WTC11 (cell line): ENCODE measurements around the gene SPART. TPM values are rescaled to one million over a fixed set of nuclear protein-coding genes. Genes with fewer than 3 reads are reported as not detected.

Experiments used
- ATAC-seq: fragments of 200-7000 bp; cut with Tn5 transposase; 2 replicates; pipeline ENCODE4 v1.10.0; 2021; ENCODE audit warnings: mild to moderate bottlenecking, moderate library complexity
- CTCF ChIA-PET: fragments of 300-600 bp; sonication (Branson Sonifier 250); formaldehyde crosslinking; loops from one replicate; lab custom pipeline; 2021; ENCODE audit warnings: antibody characterized with exemption; lab: Charles Lee
- POLR2A ChIA-PET: fragments of 350-600 bp; sonication (Branson Sonifier 250); formaldehyde crosslinking; loops from one replicate; lab custom pipeline; 2021; ENCODE audit warnings: antibody characterized with exemption; lab: Charles Lee
- DNase-seq: peaks from one replicate; pipeline ENCODE4 v3.0.0; 2021; ENCODE audit warnings: low spot score
- H3K27ac Mint-ChIP-seq: 2 replicates; pipeline ENCODE4 v1.8.0; 2021; ENCODE audit warnings: mixed read lengths
- H3K27me3 Mint-ChIP-seq: 2 replicates; pipeline ENCODE4 v1.8.0; 2021; ENCODE audit warnings: low read depth, mild to moderate bottlenecking, moderate library complexity, mixed read lengths
- H3K36me3 Mint-ChIP-seq: 2 replicates; pipeline ENCODE4 v1.8.0; 2021; ENCODE audit warnings: mixed read lengths
- H3K4me1 Mint-ChIP-seq: 2 replicates; pipeline ENCODE4 v1.8.0; 2022; ENCODE audit warnings: mixed read lengths
- H3K4me3 Mint-ChIP-seq: 2 replicates; pipeline ENCODE4 v1.8.0; 2021; ENCODE audit warnings: mild to moderate bottlenecking, moderate library complexity, mixed read lengths
- H3K9me3 Mint-ChIP-seq: 2 replicates; pipeline ENCODE4 v1.8.0; 2021; ENCODE audit warnings: mixed read lengths
- ATF1 ChIP-seq: sonication (generic); formaldehyde crosslinking; IDR thresholded peaks from 2 replicates; pipeline ENCODE4 v1.8.1; 2023; ENCODE audit warnings: mild to moderate bottlenecking, moderate library complexity, missing genetic modification reagents
- GABPB1 ChIP-seq: sonication (generic); formaldehyde crosslinking; IDR thresholded peaks from 2 replicates; pipeline ENCODE4 v1.8.1; 2023; ENCODE audit warnings: mild to moderate bottlenecking, missing genetic modification reagents
- JUN ChIP-seq: sonication (generic); formaldehyde crosslinking; IDR thresholded peaks from 2 replicates; pipeline ENCODE4 v1.8.0; 2023; ENCODE audit warnings: mild to moderate bottlenecking, missing genetic modification reagents
- NFATC4 ChIP-seq: fragments of 250-450 bp; sonication (Bioruptor Pico); IDR thresholded peaks from 2 replicates; pipeline ENCODE4 v1.9.0; 2021; ENCODE audit warnings: mild to moderate bottlenecking
- OVOL2 ChIP-seq: fragments of 250-450 bp; sonication (Bioruptor Pico); IDR thresholded peaks from 2 replicates; pipeline ENCODE4 v1.9.0; 2021; ENCODE audit warnings: mild to moderate bottlenecking, borderline replicate concordance
- RELA ChIP-seq: sonication (generic); formaldehyde crosslinking; IDR thresholded peaks from 2 replicates; pipeline ENCODE4 v1.8.1; 2022; ENCODE audit warnings: missing genetic modification reagents, mild to moderate bottlenecking, borderline replicate concordance
- ZNF138 ChIP-seq: sonication (generic); formaldehyde crosslinking; conservative IDR thresholded peaks from 2 replicates; pipeline ENCODE4 v1.8.1; 2022; ENCODE audit warnings: mild to moderate bottlenecking, moderate library complexity, missing genetic modification reagents
- ZNF219 ChIP-seq: sonication (generic); formaldehyde crosslinking; IDR thresholded peaks from 2 replicates; pipeline ENCODE4 v1.8.0; 2023; ENCODE audit warnings: missing genetic modification reagents, mild to moderate bottlenecking, borderline replicate concordance
- ZNF396 ChIP-seq: fragments of 250-450 bp; sonication (Bioruptor Pico); IDR thresholded peaks from 2 replicates; pipeline ENCODE4 v1.8.0; 2021; ENCODE audit warnings: mild to moderate bottlenecking, moderate library complexity, borderline replicate concordance
- ZNF416 ChIP-seq: fragments of 250-450 bp; sonication (Bioruptor Pico); IDR thresholded peaks from 2 replicates; pipeline ENCODE4 v1.9.0; 2021; ENCODE audit warnings: mild to moderate bottlenecking, inconsistent platforms
- total RNA-seq: library from RNA; stranded (reverse); gene quantifications from 3 replicates; pipeline ENCODE4 v1.2.3, GENCODE V29; 2021
- TF ChIP-seq, protein P1 (sequence below): sonication (generic); formaldehyde crosslinking; conservative IDR thresholded peaks from 2 replicates; pipeline ENCODE4 v1.8.1; 2023; ENCODE audit warnings: mild to moderate bottlenecking, low read depth, missing genetic modification reagents, moderate library complexity
- TF ChIP-seq, protein P2 (sequence below): sonication (generic); formaldehyde crosslinking; IDR thresholded peaks from 2 replicates; pipeline ENCODE4 v1.8.1; 2023; ENCODE audit warnings: mild to moderate bottlenecking, moderate library complexity, missing genetic modification reagents
- TF ChIP-seq, protein P3 (sequence below): sonication (generic); formaldehyde crosslinking; IDR thresholded peaks from 2 replicates; pipeline ENCODE4 v1.8.0; 2022; ENCODE audit warnings: missing genetic modification reagents
- TF ChIP-seq, protein P4 (sequence below): sonication (generic); formaldehyde crosslinking; IDR thresholded peaks from 2 replicates; pipeline ENCODE4 v1.8.1; 2022; ENCODE audit warnings: low read depth, mild to moderate bottlenecking, moderate library complexity, missing genetic modification reagents, borderline replicate concordance
- TF ChIP-seq, protein P5 (sequence below): fragments of 250-450 bp; sonication (Bioruptor Pico); IDR thresholded peaks from 2 replicates; pipeline ENCODE4 v1.9.0; 2021; ENCODE audit warnings: mild to moderate bottlenecking
- TF ChIP-seq, protein P6 (sequence below): fragments of 250-450 bp; sonication (Bioruptor Pico); conservative IDR thresholded peaks from 2 replicates; pipeline ENCODE4 v1.9.0; 2021; ENCODE audit warnings: mild to moderate bottlenecking

SPART gene
- total RNA-seq, 1 experiment from 2014 or later, result 95.7 TPM

DNA sequence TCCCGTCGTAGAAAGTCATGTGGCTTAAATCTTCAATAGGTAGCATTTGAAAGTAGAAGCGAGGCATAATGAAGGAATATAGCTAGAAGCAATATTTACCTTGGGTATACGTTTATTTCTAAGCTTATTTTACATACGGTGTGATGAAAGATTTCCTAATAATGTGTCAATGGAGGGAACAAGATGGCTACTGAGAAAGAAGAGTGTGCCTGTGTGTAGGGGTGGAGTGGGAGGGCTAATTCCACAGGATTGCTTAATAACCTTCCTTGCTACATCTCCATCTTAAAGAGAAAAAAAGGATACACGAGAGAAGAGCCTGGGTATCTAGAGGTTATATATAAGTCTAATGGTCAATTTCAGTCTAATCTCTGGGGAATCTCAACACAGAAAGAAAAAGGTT, 2.0 kb downstream of the SPART start:
- Mint-ChIP-seq H3K27me3 (no peaks in the 10 kb centered on the region; the same call in 1 of the 2 replicates), H3K36me3 (no peaks in the 10 kb centered on the region), H3K4me3 (peak overlapping the region; percentile 90), H3K4me1 (peaks cover 52% of the 10 kb centered on the region), H3K9me3 (no peaks in the 10 kb centered on the region), H3K27ac (peak overlapping the region; percentile 98)
- TF ChIP-seq, protein P1, sequence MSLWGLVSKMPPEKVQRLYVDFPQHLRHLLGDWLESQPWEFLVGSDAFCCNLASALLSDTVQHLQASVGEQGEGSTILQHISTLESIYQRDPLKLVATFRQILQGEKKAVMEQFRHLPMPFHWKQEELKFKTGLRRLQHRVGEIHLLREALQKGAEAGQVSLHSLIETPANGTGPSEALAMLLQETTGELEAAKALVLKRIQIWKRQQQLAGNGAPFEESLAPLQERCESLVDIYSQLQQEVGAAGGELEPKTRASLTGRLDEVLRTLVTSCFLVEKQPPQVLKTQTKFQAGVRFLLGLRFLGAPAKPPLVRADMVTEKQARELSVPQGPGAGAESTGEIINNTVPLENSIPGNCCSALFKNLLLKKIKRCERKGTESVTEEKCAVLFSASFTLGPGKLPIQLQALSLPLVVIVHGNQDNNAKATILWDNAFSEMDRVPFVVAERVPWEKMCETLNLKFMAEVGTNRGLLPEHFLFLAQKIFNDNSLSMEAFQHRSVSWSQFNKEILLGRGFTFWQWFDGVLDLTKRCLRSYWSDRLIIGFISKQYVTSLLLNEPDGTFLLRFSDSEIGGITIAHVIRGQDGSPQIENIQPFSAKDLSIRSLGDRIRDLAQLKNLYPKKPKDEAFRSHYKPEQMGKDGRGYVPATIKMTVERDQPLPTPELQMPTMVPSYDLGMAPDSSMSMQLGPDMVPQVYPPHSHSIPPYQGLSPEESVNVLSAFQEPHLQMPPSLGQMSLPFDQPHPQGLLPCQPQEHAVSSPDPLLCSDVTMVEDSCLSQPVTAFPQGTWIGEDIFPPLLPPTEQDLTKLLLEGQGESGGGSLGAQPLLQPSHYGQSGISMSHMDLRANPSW (CRISPR knock-in tag), result no peak
- TF ChIP-seq ATF1, result no peak
- no peak for TF ChIP-seq JUN
- no peak for TF ChIP-seq GABPB1 (CRISPR knock-in tag)
- no peak for TF ChIP-seq OVOL2 (CRISPR knock-in tag)
- TF ChIP-seq, protein P2, sequence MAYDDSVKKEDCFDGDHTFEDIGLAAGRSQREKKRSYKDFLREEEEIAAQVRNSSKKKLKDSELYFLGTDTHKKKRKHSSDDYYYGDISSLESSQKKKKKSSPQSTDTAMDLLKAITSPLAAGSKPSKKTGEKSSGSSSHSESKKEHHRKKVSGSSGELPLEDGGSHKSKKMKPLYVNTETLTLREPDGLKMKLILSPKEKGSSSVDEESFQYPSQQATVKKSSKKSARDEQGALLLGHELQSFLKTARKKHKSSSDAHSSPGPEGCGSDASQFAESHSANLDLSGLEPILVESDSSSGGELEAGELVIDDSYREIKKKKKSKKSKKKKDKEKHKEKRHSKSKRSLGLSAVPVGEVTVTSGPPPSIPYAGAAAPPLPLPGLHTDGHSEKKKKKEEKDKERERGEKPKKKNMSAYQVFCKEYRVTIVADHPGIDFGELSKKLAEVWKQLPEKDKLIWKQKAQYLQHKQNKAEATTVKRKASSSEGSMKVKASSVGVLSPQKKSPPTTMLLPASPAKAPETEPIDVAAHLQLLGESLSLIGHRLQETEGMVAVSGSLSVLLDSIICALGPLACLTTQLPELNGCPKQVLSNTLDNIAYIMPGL (CRISPR knock-in tag), result no peak
- no peak for TF ChIP-seq ZNF416 (CRISPR knock-in tag)
- TF ChIP-seq ZNF219 (CRISPR knock-in tag), result no peak
- TF ChIP-seq, protein P3, sequence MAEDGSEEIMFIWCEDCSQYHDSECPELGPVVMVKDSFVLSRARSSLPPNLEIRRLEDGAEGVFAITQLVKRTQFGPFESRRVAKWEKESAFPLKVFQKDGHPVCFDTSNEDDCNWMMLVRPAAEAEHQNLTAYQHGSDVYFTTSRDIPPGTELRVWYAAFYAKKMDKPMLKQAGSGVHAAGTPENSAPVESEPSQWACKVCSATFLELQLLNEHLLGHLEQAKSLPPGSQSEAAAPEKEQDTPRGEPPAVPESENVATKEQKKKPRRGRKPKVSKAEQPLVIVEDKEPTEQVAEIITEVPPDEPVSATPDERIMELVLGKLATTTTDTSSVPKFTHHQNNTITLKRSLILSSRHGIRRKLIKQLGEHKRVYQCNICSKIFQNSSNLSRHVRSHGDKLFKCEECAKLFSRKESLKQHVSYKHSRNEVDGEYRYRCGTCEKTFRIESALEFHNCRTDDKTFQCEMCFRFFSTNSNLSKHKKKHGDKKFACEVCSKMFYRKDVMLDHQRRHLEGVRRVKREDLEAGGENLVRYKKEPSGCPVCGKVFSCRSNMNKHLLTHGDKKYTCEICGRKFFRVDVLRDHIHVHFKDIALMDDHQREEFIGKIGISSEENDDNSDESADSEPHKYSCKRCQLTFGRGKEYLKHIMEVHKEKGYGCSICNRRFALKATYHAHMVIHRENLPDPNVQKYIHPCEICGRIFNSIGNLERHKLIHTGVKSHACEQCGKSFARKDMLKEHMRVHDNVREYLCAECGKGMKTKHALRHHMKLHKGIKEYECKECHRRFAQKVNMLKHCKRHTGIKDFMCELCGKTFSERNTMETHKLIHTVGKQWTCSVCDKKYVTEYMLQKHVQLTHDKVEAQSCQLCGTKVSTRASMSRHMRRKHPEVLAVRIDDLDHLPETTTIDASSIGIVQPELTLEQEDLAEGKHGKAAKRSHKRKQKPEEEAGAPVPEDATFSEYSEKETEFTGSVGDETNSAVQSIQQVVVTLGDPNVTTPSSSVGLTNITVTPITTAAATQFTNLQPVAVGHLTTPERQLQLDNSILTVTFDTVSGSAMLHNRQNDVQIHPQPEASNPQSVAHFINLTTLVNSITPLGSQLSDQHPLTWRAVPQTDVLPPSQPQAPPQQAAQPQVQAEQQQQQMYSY, result no peak
- no peak for TF ChIP-seq ZNF138 (CRISPR knock-in tag)
- TF ChIP-seq, protein P4, sequence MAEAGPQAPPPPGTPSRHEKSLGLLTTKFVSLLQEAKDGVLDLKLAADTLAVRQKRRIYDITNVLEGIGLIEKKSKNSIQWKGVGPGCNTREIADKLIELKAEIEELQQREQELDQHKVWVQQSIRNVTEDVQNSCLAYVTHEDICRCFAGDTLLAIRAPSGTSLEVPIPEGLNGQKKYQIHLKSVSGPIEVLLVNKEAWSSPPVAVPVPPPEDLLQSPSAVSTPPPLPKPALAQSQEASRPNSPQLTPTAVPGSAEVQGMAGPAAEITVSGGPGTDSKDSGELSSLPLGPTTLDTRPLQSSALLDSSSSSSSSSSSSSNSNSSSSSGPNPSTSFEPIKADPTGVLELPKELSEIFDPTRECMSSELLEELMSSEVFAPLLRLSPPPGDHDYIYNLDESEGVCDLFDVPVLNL (CRISPR knock-in tag), result no peak
- TF ChIP-seq ZNF396 (CRISPR knock-in tag), result no peak
- TF ChIP-seq NFATC4 (CRISPR knock-in tag), result no peak
- no peak for TF ChIP-seq RELA (CRISPR knock-in tag)
- TF ChIP-seq, protein P5, sequence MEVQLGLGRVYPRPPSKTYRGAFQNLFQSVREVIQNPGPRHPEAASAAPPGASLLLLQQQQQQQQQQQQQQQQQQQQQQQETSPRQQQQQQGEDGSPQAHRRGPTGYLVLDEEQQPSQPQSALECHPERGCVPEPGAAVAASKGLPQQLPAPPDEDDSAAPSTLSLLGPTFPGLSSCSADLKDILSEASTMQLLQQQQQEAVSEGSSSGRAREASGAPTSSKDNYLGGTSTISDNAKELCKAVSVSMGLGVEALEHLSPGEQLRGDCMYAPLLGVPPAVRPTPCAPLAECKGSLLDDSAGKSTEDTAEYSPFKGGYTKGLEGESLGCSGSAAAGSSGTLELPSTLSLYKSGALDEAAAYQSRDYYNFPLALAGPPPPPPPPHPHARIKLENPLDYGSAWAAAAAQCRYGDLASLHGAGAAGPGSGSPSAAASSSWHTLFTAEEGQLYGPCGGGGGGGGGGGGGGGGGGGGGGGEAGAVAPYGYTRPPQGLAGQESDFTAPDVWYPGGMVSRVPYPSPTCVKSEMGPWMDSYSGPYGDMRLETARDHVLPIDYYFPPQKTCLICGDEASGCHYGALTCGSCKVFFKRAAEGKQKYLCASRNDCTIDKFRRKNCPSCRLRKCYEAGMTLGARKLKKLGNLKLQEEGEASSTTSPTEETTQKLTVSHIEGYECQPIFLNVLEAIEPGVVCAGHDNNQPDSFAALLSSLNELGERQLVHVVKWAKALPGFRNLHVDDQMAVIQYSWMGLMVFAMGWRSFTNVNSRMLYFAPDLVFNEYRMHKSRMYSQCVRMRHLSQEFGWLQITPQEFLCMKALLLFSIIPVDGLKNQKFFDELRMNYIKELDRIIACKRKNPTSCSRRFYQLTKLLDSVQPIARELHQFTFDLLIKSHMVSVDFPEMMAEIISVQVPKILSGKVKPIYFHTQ (CRISPR knock-in tag), result no peak
- TF ChIP-seq, protein P6, sequence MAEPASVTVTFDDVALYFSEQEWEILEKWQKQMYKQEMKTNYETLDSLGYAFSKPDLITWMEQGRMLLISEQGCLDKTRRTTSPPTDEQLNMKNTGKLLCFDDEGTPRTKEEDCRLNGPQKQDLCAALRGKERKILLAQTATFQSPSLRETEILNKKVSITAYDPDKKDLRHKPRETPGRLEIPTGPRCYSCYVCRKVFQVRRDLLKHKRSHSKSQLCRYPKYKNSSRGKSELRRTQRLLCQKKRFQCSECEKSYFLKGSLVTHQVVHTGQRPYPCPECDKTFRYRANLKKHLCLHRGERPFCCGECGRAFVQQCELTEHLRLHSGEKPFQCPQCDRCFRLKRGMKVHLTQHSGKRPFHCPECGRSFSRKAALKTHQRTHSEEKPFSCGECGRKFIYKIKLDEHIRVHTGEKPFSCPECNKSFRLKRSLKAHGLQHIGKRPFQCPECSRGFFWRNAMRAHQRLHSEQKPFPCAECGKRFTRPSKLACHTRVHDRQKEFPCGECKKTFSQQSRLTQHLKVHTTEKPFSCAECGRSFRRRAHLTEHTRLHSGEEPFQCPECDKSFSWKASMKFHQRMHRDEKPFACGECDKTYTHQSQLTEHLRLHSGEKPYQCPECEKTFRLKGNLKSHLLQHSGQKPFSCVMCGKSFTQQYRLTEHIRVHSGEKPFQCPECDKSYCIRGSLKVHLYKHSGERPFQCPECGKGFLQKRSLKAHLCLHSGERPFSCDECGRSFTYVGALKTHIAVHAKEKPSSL (CRISPR knock-in tag), result no peak
- DNase-seq, result no peak
- no peak for ATAC-seq
- CTCF ChIA-PET, result interaction anchor here (0.7 to 0.9 kb wide), 3 partner anchors 13 to 109 kb away, joined by 3 to 4 read pairs (median 3); no protein-coding TSS in a partner anchor
- POLR2A ChIA-PET, result interaction anchor here (3.4 kb wide), 1 partner anchor 46 kb away, joined by 13 read pairs; the partner anchor contains the start of gene CCDC169
